ENCODE measurements around the gene ZBTB43. TPM values are rescaled to one million over a fixed set of nuclear protein-coding genes. Genes with fewer than 3 reads are reported as not detected.
"Not testable (repeated sequence)": the region's sequence is repeated elsewhere in the genome, so short reads cannot be mapped to it uniquely, and the experiment has no call there.

Gene ZBTB43
- total RNA-seq, 1 donor from 2014 or later = 21.9 TPM

DNA sequence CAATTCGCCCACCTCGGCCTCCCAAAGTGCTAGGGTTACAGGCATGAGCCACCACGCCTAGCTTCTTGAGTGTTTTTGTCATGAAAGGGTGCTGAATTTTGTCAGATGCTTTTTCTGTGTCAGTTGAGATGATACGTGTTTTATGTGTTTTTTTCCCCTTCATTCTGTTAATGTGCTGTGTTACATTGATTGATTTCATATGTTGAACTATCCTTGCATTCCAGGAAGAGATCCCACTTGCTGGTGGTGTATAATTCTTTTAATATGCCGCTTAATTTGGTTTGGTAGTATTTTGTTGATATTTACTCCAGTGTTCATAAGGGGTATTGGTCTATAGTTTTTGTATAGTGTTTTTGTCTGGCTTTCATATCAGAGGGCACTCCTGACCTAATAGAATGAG, 13.6 kb downstream of the ZBTB43 start:
- TF ChIP-seq, protein P1, sequence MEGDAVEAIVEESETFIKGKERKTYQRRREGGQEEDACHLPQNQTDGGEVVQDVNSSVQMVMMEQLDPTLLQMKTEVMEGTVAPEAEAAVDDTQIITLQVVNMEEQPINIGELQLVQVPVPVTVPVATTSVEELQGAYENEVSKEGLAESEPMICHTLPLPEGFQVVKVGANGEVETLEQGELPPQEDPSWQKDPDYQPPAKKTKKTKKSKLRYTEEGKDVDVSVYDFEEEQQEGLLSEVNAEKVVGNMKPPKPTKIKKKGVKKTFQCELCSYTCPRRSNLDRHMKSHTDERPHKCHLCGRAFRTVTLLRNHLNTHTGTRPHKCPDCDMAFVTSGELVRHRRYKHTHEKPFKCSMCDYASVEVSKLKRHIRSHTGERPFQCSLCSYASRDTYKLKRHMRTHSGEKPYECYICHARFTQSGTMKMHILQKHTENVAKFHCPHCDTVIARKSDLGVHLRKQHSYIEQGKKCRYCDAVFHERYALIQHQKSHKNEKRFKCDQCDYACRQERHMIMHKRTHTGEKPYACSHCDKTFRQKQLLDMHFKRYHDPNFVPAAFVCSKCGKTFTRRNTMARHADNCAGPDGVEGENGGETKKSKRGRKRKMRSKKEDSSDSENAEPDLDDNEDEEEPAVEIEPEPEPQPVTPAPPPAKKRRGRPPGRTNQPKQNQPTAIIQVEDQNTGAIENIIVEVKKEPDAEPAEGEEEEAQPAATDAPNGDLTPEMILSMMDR (IDR thresholded peaks at IDR 0.05; ENCODE audit: insufficient read depth, low read length, severe bottlenecking) = no peak
- DNase-seq (ENCODE audit: low read depth) = no peak
- no peaks in the 10 kb centered on the region for H3K36me3 ChIP-seq (ENCODE audit: control insufficient read depth, insufficient read depth, low read length)

DNA sequence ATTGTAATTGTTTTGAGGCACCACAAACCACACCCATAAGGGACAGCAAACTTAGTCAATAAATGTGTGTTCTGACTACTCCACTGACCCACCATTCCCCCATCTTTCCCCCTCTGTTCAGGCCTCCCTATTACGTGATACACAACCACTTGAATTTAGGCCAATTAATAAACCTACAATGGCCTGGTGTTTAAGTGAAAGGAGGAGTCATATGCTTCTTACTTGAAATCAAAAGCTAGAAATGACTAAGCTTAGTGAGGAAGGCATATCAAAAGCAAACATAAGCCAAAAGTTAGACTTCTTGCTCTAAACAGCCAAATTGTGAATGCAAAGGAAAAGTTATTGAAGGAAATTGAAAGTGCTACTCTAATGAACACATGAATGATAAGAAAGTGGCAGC, 14.6 kb downstream of the ZBTB43 start:
- no peaks in the 10 kb centered on the region for H3K27me3 ChIP-seq (ENCODE audit: control insufficient read depth, insufficient read depth, low read length)
- FAIRE-seq (no peak), DNase-seq (ENCODE audit: low read depth) (no peak)
- no peak overlapping the region for H3K4me3 ChIP-seq (ENCODE audit: low read depth, low read length)
- no peaks in the 10 kb centered on the region for H3K36me3 ChIP-seq (ENCODE audit: control insufficient read depth, insufficient read depth, low read length)
- TF ChIP-seq, protein P1 (IDR thresholded peaks at IDR 0.05; ENCODE audit: insufficient read depth, low read length, severe bottlenecking) = no peak

More for the DNA sequence above, 13.6 kb downstream of the ZBTB43 start:
- Histone ChIP-seq H3K27me3 (ENCODE audit: control insufficient read depth, insufficient read depth, low read length) (no peaks in the 10 kb centered on the region), H3K4me3 (ENCODE audit: low read depth, low read length) (no peak overlapping the region)
- no peak for FAIRE-seq

DNA sequence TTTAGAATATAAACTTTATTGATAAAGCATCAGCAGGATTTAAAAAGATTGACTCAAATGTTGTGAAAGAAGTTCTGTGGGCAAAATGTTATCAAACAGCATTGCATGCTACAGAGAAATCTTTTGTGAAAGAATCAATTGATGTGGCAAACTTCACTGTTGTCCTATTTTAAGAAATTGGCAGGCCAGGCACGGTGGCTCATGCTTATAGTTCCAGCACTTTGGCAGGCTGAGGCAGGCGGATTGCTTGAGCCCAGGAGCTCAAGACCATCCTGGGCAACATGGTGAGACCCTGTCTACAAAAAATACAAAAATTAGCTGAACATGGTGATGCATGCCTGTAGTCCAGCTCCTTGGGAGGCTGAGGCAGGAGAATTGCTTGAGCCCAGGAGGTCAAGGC, 17.4 kb downstream of the ZBTB43 start:
- DNase-seq (ENCODE audit: low read depth) (no peak), FAIRE-seq (no peak)
- Histone ChIP-seq H3K36me3 (ENCODE audit: control insufficient read depth, insufficient read depth, low read length) (no peaks in the 10 kb centered on the region), H3K27me3 (ENCODE audit: control insufficient read depth, insufficient read depth, low read length) (no peaks in the 10 kb centered on the region), H3K4me3 (ENCODE audit: low read depth, low read length) (no peak overlapping the region)
- TF ChIP-seq, protein P1 (IDR thresholded peaks at IDR 0.05; ENCODE audit: insufficient read depth, low read length, severe bottlenecking) = no peak

- Histone ChIP-seq H3K4me3 (ENCODE audit: low read depth, low read length) (no peak overlapping the region), H3K36me3 (ENCODE audit: control insufficient read depth, insufficient read depth, low read length) (no peaks in the 10 kb centered on the region), H3K27me3 (ENCODE audit: control insufficient read depth, insufficient read depth, low read length) (no peaks in the 10 kb centered on the region)
- TF ChIP-seq, protein P1 (IDR thresholded peaks at IDR 0.05; ENCODE audit: insufficient read depth, low read length, severe bottlenecking) = no peak
- no peak for DNase-seq (ENCODE audit: low read depth)
- no peak for FAIRE-seq
Observed at GRCh38 chr9:126822873-126823272, 18.0 kb downstream of the ZBTB43 start.

DNA sequence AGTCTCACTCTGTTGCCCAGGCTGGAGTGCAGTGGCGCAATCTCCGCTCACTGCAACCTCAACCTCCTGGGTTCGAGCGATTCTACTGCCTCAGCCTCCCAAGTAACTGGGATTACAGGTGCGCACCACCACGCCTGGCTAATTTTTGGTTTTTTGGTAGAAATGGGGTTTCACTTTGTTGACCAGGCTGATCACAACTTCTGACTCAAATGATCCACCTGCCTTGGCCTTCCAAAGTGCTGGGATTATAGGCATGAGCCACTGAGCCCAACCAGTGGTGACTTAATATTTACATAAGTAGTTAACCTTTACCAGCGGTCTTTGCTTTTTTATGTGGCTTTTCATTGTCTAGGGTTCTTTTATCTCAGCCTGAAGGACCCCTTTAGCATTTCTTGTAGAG, 19.2 kb downstream of the ZBTB43 start:
- not testable (repeated sequence) for H3K36me3 ChIP-seq (ENCODE audit: control insufficient read depth, insufficient read depth, low read length); H3K4me3 ChIP-seq (ENCODE audit: low read depth, low read length); H3K27me3 ChIP-seq (ENCODE audit: control insufficient read depth, insufficient read depth, low read length); DNase-seq (ENCODE audit: low read depth); FAIRE-seq

DNA sequence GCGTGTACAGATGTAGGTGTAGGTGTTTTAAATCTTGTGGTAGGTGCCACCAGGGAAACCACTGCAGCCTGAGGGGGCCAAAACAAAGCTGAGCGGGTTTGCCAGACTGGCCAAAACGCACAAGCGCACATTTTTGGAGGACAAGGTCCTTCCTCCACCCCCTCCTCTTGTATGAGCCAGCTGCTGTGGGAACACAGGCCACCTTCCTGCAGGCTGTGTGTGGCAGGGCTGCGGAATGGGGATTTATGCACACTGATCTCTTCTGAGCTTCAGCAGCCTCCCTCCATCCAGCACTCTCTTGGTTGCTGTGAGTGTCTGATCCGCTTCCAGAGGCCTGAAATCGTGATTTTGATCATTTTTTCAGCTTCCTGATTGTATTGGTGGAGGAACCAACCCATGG, 22.4 kb downstream of the ZBTB43 start:
- Histone ChIP-seq H3K36me3 (ENCODE audit: control insufficient read depth, insufficient read depth, low read length) (no peaks in the 10 kb centered on the region), H3K27me3 (ENCODE audit: control insufficient read depth, insufficient read depth, low read length) (no peaks in the 10 kb centered on the region), H3K4me3 (ENCODE audit: low read depth, low read length) (no peak overlapping the region)
- DNase-seq (ENCODE audit: low read depth) = no peak
- TF ChIP-seq, protein P1 (IDR thresholded peaks at IDR 0.05; ENCODE audit: insufficient read depth, low read length, severe bottlenecking) = no peak
- no peak for FAIRE-seq
